Activated CD4-positive, alpha-beta memory T cell treated with anti-CD3 and anti-CD28 coated beads, Interleukin-2, amount 10 ng/mL, durations not matched to agents 7 days and 5 days (primary cell): ENCODE measurements around the gene APC. TPM values are rescaled to one million over a fixed set of nuclear protein-coding genes. Genes with fewer than 3 reads are reported as not detected.
"Not testable (repeated sequence)": the region's sequence is repeated elsewhere in the genome, so short reads cannot be mapped to it uniquely, and the experiment has no call there.

Experiments
- CTCF ChIA-PET: fragments of 350-600 bp; sonication (Branson Sonifier 250); formaldehyde crosslinking; loops from one replicate; lab custom pipeline; 2021; ENCODE audit warnings: antibody characterized with exemption, inconsistent platforms; lab: Charles Lee
- POLR2A ChIA-PET: fragments of 350-600 bp; sonication (Branson Sonifier 250); formaldehyde crosslinking; loops from one replicate; lab custom pipeline; 2021; ENCODE audit warnings: antibody characterized with exemption; lab: Charles Lee
- DNase-seq: peaks from one replicate; pipeline ENCODE4 v3.0.0-alpha.2; 2020
- H3K27ac Mint-ChIP-seq: one replicate; pipeline ENCODE4 v1.8.0; 2021; ENCODE audit warnings: mild to moderate bottlenecking, mixed read lengths
- H3K27me3 Mint-ChIP-seq: one replicate; pipeline ENCODE4 v1.8.0; 2021; ENCODE audit warnings: mixed read lengths
- H3K36me3 Mint-ChIP-seq: one replicate; pipeline ENCODE4 v1.8.0; 2021; ENCODE audit warnings: low read depth, mixed read lengths
- H3K4me1 Mint-ChIP-seq: one replicate; pipeline ENCODE4 v1.8.0; 2021; ENCODE audit warnings: mixed read lengths
- H3K4me3 Mint-ChIP-seq: one replicate; pipeline ENCODE4 v1.8.0; 2021; ENCODE audit warnings: mild to moderate bottlenecking, mixed read lengths
- H3K9me3 Mint-ChIP-seq: one replicate; pipeline ENCODE4 v1.8.0; 2021; ENCODE audit warnings: mixed read lengths
- total RNA-seq, 2 experiments: library from RNA; stranded (reverse); gene quantifications; one replicate each; pipeline ENCODE4 v1.2.3, GENCODE V29; 2021

APC gene
- total RNA-seq, 2 experiments from 2014 or later, result 21.7 to 21.9 TPM

DNA sequence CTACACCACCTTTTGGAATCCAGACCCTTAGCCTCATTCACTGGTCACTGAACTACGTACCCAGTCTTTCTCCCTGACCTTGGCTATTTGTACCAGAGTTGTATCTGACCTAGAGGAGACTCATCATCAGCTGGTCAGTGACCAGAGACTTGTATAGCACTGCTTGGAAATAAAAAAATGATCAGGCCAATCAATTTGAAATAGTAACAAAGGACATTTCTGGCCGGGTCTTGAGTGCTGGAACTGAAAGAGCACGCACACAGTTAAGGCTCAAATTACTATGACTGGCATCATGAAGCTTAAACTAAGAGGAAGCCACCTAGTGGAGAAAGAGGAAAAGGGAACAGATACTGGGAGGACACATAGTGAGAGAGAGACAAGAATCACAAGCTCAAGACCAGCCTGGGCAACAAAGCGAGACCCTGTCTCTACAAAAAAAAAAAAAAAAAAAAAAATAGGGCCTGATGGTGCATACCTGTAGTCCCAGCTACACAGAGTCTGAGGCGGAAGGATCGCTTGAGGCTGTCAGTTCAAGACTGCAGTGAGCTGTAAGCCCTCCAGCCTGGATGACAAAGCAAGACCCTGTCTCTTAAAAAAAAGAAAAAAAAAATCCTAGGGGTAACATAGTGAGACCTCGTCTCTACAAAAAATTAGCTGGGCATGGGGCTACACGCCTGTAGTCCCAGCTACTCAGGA, 110.6 kb downstream of the APC start:
- CTCF ChIA-PET, result interaction anchor here (0.6 to 1.6 kb wide), 30 partner anchors 9 to 297 kb away, joined by 3 to 29 read pairs (median 4); partner anchors contain the start of genes DCP2, REEP5 and SRP19
- no peak overlapping the region for H3K27ac Mint-ChIP-seq
- DNase-seq, result no peak
- H3K4me1 Mint-ChIP-seq, result peaks cover 3% of the 10 kb centered on the region
- H3K4me3 Mint-ChIP-seq, result no peak overlapping the region
- no peaks in the 10 kb centered on the region for H3K9me3 Mint-ChIP-seq
- H3K27me3 Mint-ChIP-seq, result peaks cover 11% of the 10 kb centered on the region
- H3K36me3 Mint-ChIP-seq, result peaks cover 3% of the 10 kb centered on the region
- POLR2A ChIA-PET, result interaction anchor here (1.1 to 1.2 kb wide), 2 partner anchors 13 to 74 kb away, joined by 6 to 8 read pairs; partner anchors contain the start of genes REEP5 and SRP19

DNA sequence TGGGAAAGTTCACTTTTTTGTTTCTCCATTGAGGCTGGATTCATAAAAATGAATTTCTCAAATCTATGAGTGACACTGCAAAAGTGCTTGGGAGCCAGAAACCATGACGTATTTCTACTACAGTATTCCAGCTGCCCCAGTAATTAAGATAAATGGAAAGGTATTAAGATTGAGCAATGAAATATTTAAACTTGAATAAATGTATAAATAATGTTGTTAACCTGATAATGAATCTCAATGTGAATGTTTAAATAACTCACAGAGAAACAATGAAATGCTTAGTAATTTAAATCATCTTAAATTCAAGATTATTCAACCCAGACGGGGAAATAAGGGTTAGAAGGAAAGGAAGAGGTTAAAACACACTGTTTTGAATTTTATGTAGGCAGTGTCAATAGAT, 112.2 kb downstream of the APC start:
- Mint-ChIP-seq H3K4me3 (no peak overlapping the region), H3K4me1 (peaks cover 3% of the 10 kb centered on the region), H3K27ac (no peak overlapping the region), H3K36me3 (peaks cover 3% of the 10 kb centered on the region), H3K27me3 (peaks cover 24% of the 10 kb centered on the region), H3K9me3 (peaks cover 2% of the 10 kb centered on the region)
- DNase-seq, result no peak
- ChIA-PET CTCF (no interaction called here), POLR2A (interaction anchor here (1.0 kb wide), 1 partner anchor 11 kb away, joined by 3 read pairs; the partner anchor contains the start of gene SRP19)

DNA sequence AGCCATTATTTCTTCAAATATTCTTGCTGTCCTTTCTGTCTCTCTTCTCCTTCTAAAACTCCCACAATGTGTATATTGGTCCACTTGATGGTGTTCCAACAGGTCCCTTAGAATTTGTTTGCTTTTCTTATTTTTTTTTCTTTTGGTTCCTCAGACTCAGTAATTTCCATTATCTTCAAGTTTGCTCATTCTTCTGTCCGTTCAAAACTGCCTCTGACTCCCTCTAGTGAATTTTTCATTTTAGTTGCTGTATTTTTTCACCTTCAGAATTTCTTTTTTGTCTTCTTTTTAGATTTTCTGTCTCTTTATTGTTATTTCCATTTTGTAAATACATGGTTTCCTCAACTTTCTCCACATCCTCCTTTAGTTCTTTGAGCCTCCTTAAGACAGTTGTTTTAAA, 117.0 kb downstream of the APC start:
- H3K9me3 Mint-ChIP-seq, result peaks cover 2% of the 10 kb centered on the region
- no peaks in the 10 kb centered on the region for H3K4me1 Mint-ChIP-seq
- H3K36me3 Mint-ChIP-seq, result peaks cover 5% of the 10 kb centered on the region
- ChIA-PET CTCF (no interaction called here), POLR2A (no interaction called here)
- DNase-seq, result no peak
- H3K27ac Mint-ChIP-seq, result no peak overlapping the region
- H3K27me3 Mint-ChIP-seq, result peaks cover 36% of the 10 kb centered on the region
- no peak overlapping the region for H3K4me3 Mint-ChIP-seq

DNA sequence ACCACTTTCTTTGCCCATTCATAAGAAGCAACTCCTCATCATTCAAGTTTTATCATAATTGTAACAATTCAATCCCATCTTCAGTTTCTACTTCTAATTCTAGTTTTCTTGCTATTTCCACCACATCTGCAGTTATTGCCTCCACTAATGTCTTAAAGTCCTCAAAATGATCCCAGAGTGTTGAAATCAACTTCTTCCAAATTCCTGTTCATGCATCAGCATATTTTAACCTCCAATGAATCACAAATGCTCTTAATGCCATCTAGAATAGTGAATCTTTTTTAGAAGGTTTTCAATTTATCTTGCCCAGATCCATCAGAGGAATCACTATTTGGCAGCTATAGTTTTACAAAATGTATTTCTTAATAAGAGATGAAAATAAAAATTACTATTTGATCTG, 120.2 kb downstream of the APC start:
- Mint-ChIP-seq H3K9me3 (peaks cover 2% of the 10 kb centered on the region), H3K4me1 (peaks cover 21% of the 10 kb centered on the region), H3K4me3 (no peak overlapping the region), H3K27me3 (peaks cover 25% of the 10 kb centered on the region), H3K27ac (no peak overlapping the region), H3K36me3 (peaks cover 15% of the 10 kb centered on the region)
- no peak for DNase-seq
- ChIA-PET CTCF (no interaction called here), POLR2A (no interaction called here)

GRCh38 chr5:112860571-112860928, 122.9 kb downstream of the APC start:
- H3K36me3 Mint-ChIP-seq, result peaks cover 27% of the 10 kb centered on the region
- peaks cover 39% of the 10 kb centered on the region for H3K4me1 Mint-ChIP-seq
- not testable (repeated sequence) for H3K9me3 Mint-ChIP-seq, DNase-seq, H3K27me3 Mint-ChIP-seq
- H3K4me3 Mint-ChIP-seq, result peak overlapping the region; percentile 95
- CTCF ChIA-PET, result interaction anchor here (0.5 to 4.2 kb wide), 14 partner anchors 12 to 685 kb away, joined by 3 to 29 read pairs (median 3); no protein-coding TSS in a partner anchor
- POLR2A ChIA-PET, result interaction anchor here (0.6 to 2.4 kb wide), 27 partner anchors 9 to 442 kb away, joined by 3 to 26 read pairs (median 5); partner anchors contain the start of genes APC, DCP2, EPB41L4A and REEP5
- peak overlapping the region; percentile 90 for H3K27ac Mint-ChIP-seq

GRCh38 chr5:112860929-112861637, 123.4 kb downstream of the APC start, which contains the start of gene SRP19:
TSS of gene SRP19 (plus strand) at chr5:112861287. CDS start at chr5:112861377, 90 bp downstream.
- CTCF ChIA-PET, result interaction anchor here (0.5 to 4.2 kb wide), 16 partner anchors 9 to 700 kb away, joined by 3 to 29 read pairs (median 3); no protein-coding TSS in a partner anchor
- peaks cover 42% of the 10 kb centered on the region for H3K4me1 Mint-ChIP-seq
- peak within 1 kb of the TSS; percentile 90 for H3K27ac Mint-ChIP-seq
- H3K9me3 Mint-ChIP-seq, result no peaks in the 10 kb centered on the region
- peak within 1 kb of the TSS; percentile 95 for H3K4me3 Mint-ChIP-seq
- peak; percentile 93 for DNase-seq
- POLR2A ChIA-PET, result interaction anchor here (0.6 to 2.4 kb wide), 30 partner anchors 9 to 443 kb away, joined by 3 to 26 read pairs (median 4); partner anchors contain the start of genes APC, DCP2, EPB41L4A and REEP5
- H3K27me3 Mint-ChIP-seq, result peaks cover 3% of the 10 kb centered on the region
- H3K36me3 Mint-ChIP-seq, result peaks cover 30% of the 10 kb centered on the region

DNA sequence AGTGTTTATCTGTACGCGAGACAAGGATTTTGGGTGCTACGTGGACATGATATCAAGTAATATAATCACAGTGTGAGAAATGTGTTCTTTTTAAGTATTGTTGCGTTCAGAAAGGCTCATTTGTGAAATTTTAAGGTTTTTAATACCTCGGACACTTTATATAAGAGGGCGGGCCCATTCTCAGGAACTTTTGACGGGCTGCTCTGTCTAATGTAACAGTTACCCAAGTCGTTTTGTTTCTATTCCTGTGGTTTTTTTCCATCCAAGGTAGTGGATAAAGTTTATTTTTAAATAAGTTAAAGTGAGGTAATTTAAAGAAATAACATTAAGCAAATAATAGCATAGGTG, 123.9 kb downstream of the APC start:
- Mint-ChIP-seq H3K4me1 (peaks cover 47% of the 10 kb centered on the region), H3K4me3 (peak overlapping the region; percentile 95), H3K36me3 (peaks cover 35% of the 10 kb centered on the region)

GRCh38 chr5:112862085-112862484, 124.4 kb downstream of the APC start:
- H3K27ac Mint-ChIP-seq, result peak overlapping the region; percentile 90

More for the DNA sequence above, 123.9 kb downstream of the APC start:
- CTCF ChIA-PET, result interaction anchor here (1.5 to 4.2 kb wide), 3 partner anchors 8 to 13 kb away, joined by 8 to 29 read pairs (median 10); no protein-coding TSS in a partner anchor
- H3K9me3 Mint-ChIP-seq, result no peaks in the 10 kb centered on the region
- H3K27me3 Mint-ChIP-seq, result no peaks in the 10 kb centered on the region
- H3K27ac Mint-ChIP-seq, result peak overlapping the region; percentile 90
- POLR2A ChIA-PET, result interaction anchor here (0.6 to 2.4 kb wide), 16 partner anchors 10 to 154 kb away, joined by 3 to 26 read pairs (median 8); partner anchors contain the start of genes DCP2 and REEP5
- no peak for DNase-seq

GRCh38 chr5:112863549-112863948, 125.9 kb downstream of the APC start:
- Mint-ChIP-seq H3K4me3 (no peak overlapping the region), H3K27ac (peak overlapping the region; percentile 16), H3K27me3 (no peaks in the 10 kb centered on the region), H3K9me3 (no peaks in the 10 kb centered on the region), H3K4me1 (peaks cover 55% of the 10 kb centered on the region), H3K36me3 (peaks cover 53% of the 10 kb centered on the region)
- POLR2A ChIA-PET, result interaction anchor here (1.3 to 1.7 kb wide), 3 partner anchors 13 to 113 kb away, joined by 3 to 4 read pairs (median 3); partner anchors contain the start of genes DCP2 and REEP5
- CTCF ChIA-PET, result interaction anchor here (1.1 kb wide), 2 partner anchors 57 to 98 kb away, joined by 3 to 4 read pairs; no protein-coding TSS in a partner anchor
- no peak for DNase-seq

More at GRCh38 chr5:112862085-112862484, 124.4 kb downstream of the APC start:
- no peaks in the 10 kb centered on the region for H3K27me3 Mint-ChIP-seq
- peak overlapping the region; percentile 95 for H3K4me3 Mint-ChIP-seq
- ChIA-PET POLR2A (interaction anchor here (0.5 to 2.4 kb wide), 6 partner anchors 14 to 155 kb away, joined by 3 to 26 read pairs (median 8); partner anchors contain the start of gene REEP5), CTCF (interaction anchor here (1.5 to 4.2 kb wide), 3 partner anchors 8 to 14 kb away, joined by 8 to 29 read pairs (median 10); no protein-coding TSS in a partner anchor)
- H3K36me3 Mint-ChIP-seq, result peaks cover 40% of the 10 kb centered on the region
- peaks cover 52% of the 10 kb centered on the region for H3K4me1 Mint-ChIP-seq
- no peaks in the 10 kb centered on the region for H3K9me3 Mint-ChIP-seq
- no peak for DNase-seq

- H3K4me1 Mint-ChIP-seq, result peaks cover 69% of the 10 kb centered on the region
- no peak for DNase-seq
- no peaks in the 10 kb centered on the region for H3K9me3 Mint-ChIP-seq
- no peaks in the 10 kb centered on the region for H3K27me3 Mint-ChIP-seq
- POLR2A ChIA-PET, result interaction anchor here (0.8 kb wide), 1 partner anchor 13 kb away, joined by 3 read pairs; no protein-coding TSS in a partner anchor
- no peak overlapping the region for H3K27ac Mint-ChIP-seq
- no peak overlapping the region for H3K4me3 Mint-ChIP-seq
- CTCF ChIA-PET, result interaction anchor here (0.6 to 1.2 kb wide), 3 partner anchors 17 to 105 kb away, joined by 3 to 5 read pairs (median 4); no protein-coding TSS in a partner anchor
- H3K36me3 Mint-ChIP-seq, result peaks cover 66% of the 10 kb centered on the region
These were observed 127.4 kb downstream of the APC start for GRCh38 chr5:112865128-112865527.

DNA sequence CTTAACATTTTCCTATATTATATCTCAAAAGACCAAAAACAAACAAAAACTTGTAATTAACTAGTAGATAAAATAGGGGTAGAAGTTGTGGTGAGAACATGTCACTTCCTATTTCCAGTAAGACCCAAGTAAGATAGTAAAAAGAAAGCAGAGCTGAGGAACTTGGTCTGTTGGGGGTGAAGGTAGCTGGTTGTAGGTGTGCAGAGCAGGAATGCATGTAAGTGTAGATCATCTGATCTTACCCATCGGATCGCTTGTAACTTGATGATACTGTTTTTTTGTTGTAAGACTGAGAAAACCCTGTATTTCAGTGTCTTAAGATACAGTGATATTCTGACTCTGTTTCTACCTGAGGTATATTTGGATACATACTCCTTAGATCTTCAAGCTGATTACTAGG, 129.1 kb downstream of the APC start:
- Mint-ChIP-seq H3K4me1 (peaks cover 69% of the 10 kb centered on the region), H3K9me3 (no peaks in the 10 kb centered on the region)

GRCh38 chr5:112867411-112867810, 129.7 kb downstream of the APC start:
- Mint-ChIP-seq H3K27me3 (no peaks in the 10 kb centered on the region), H3K9me3 (no peaks in the 10 kb centered on the region), H3K27ac (peak overlapping the region; percentile 72), H3K4me1 (peaks cover 64% of the 10 kb centered on the region), H3K4me3 (no peak overlapping the region), H3K36me3 (peaks cover 72% of the 10 kb centered on the region)
- no peak for DNase-seq
- CTCF ChIA-PET, result interaction anchor here (2.4 kb wide), 1 partner anchor 19 kb away, joined by 9 read pairs; no protein-coding TSS in a partner anchor
- POLR2A ChIA-PET, result interaction anchor here (0.8 to 2.3 kb wide), 7 partner anchors 10 to 449 kb away, joined by 3 to 11 read pairs (median 3); partner anchors contain the start of gene DCP2

More for the DNA sequence above, 129.1 kb downstream of the APC start:
- Mint-ChIP-seq H3K27me3 (no peaks in the 10 kb centered on the region), H3K27ac (peak overlapping the region; percentile 72), H3K4me3 (no peak overlapping the region), H3K36me3 (peaks cover 72% of the 10 kb centered on the region)
- DNase-seq, result no peak
- CTCF ChIA-PET, result interaction anchor here (1.4 to 2.4 kb wide), 2 partner anchors 18 to 55 kb away, joined by 4 to 9 read pairs; partner anchors contain the start of gene REEP5
- POLR2A ChIA-PET, result interaction anchor here (0.8 to 2.3 kb wide), 7 partner anchors 11 to 448 kb away, joined by 3 to 11 read pairs (median 3); partner anchors contain the start of gene DCP2
